NCI-H2196 (cell line): ENCODE measurements around the gene FAM171A2.
A peak's percentile ranks its signal among the peaks of the same experiment; 100 is the strongest.

ENCODE experiments used
- DNase-seq: peaks from one replicate; lab custom pipeline; 2025; ENCODE audit not compliant: unreplicated experiment; lab: John Stamatoyannopoulos, UW

FAM171A2 gene

GRCh38 chr17:44361292-44362260 lies 2.1 kb downstream of the FAM171A2 start:
- no peak for DNase-seq

- peak; percentile 17 for DNase-seq
These were observed 2.8 kb downstream of the FAM171A2 start for GRCh38 chr17:44360826-44361225.

- DNase-seq = no peak
These were observed 3.5 kb downstream of the FAM171A2 start for GRCh38 chr17:44360144-44360533.

DNA sequence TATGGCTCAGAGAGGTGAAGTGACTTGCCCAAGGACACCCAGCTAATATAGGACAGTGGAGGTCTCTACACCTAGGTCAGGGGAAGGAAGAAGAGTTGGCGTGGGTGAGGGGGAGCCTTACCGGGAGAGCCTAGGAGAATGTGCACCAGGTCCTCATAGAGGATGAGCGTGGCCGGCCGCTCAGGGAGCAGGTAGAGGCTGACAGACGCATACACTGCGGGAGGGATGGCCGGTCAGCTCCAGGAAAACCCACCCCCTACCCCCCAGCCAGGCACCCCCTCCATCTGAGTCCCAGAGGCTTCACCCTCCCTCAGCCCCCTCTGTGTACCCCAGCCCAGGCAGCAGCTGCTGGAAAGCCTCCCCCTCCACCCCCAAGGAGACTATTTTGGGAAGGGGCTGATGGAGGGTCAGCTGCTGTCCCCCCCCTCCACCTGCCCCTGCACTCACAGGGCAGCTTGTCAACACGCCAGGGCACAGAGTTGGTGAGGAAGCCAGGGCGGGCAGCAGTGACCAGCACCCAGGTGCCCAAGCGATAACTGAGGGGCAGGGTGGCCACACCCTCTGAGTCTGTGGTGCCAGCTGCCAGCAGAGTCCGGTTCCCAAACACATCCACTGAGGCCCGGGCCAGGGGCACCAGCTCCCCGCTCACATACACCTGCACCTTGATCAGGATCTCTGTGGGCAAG lies 4.1 kb downstream of the FAM171A2 start:
- DNase-seq = no peak

DNA sequence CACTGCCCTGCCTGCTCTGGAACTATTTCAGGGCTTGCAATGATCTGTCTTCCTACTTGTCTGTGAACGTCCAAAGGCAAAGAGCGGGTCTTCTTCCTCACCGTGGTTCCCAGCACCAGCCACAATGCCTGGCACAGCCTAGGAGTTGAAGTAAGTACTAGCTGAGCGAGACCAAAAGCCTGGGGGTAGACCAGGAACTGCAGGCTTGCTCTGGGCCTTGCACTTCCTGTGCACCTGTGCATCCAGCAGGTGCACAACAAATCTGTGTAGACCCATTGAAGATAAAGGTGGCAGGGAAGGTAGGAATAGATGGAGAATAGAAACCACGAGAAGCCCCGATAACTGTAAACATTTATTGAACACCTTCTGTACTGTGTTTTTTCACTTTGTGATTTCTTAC lies 4.6 kb downstream of the FAM171A2 start:
- DNase-seq = no peak

DNA sequence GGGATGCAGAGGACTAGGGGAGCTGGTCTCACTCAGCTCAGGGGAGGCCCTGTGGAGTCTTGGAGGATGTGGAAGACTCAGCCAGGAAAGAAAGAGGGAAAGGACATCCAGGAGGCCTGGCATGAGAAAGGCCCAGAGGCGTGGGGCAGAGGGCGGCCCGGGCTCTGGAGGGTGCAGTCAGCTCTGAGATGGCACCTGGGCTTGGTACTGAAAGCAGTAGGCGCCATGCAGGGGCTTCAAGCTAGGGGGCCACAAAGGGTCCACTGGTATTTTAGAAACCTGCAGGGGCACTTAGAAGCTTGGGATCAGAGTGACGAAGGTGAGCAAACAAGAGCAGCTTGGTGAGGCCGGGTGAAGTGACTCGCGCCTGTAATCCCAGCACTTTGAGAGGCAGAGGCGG lies 5.6 kb downstream of the FAM171A2 start:
- DNase-seq = no peak

GRCh38 chr17:44356241-44356640 lies 7.4 kb downstream of the FAM171A2 start:
- no peak for DNase-seq

DNA sequence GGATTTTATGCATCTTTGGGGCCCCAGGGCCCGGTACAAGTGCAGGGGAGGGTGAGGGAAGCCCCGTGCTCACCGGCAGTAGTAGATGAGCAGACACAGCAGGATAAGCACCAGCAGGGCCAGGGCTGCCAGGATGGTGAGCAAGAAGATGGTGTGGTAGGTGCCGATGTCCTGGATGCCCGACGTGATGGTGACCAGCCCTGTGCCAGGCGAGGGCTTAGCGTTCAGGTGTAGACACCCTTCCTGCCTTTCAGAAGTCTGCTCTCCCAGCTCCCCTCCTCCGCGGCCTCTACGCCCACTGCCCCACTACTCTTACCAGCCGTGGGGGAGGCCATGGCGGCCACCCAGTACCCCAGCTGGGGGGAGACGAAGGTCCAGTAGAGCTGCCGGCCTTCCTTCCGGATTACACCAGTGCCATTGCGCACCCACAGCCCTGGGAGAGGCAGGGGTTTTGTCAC lies 8.0 kb downstream of the FAM171A2 start:
- no peak for DNase-seq

- no peak for DNase-seq
These were observed 8.8 kb downstream of the FAM171A2 start for GRCh38 chr17:44354582-44355561.

DNA sequence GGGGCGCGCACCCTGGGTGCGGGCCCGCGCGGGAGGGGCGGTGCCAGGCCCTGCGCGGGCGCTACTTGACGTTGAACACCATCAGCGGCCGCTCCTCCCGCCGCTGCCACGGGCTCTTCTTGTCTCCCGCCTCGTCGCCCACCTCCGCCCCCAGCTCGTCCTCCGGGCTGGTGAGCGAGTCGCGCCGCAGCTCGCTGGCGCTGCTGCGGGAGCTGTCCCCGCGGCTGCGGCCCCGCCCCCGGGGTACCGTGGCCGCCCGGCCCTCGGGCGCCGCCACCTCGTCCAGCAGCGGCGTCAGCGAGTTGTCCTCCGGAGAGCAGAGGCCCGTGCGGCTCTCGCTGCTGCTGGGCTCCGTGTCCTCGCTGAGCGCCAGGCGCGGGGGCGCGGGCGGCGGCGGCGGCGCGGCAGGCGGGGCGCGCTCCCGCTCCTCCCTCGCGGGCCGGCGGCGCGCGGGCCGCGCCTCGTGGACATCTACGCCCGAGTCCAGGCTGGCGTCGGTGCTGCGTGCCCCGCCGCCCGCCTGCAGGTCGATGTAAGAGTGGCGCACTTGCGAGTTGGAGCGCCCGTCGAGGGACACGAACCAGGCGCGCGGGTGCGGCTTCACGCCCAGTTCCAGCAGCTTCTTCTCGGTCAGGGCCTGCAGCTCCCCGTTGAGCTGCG lies 9.9 kb downstream of the FAM171A2 start:
- no peak for DNase-seq

DNA sequence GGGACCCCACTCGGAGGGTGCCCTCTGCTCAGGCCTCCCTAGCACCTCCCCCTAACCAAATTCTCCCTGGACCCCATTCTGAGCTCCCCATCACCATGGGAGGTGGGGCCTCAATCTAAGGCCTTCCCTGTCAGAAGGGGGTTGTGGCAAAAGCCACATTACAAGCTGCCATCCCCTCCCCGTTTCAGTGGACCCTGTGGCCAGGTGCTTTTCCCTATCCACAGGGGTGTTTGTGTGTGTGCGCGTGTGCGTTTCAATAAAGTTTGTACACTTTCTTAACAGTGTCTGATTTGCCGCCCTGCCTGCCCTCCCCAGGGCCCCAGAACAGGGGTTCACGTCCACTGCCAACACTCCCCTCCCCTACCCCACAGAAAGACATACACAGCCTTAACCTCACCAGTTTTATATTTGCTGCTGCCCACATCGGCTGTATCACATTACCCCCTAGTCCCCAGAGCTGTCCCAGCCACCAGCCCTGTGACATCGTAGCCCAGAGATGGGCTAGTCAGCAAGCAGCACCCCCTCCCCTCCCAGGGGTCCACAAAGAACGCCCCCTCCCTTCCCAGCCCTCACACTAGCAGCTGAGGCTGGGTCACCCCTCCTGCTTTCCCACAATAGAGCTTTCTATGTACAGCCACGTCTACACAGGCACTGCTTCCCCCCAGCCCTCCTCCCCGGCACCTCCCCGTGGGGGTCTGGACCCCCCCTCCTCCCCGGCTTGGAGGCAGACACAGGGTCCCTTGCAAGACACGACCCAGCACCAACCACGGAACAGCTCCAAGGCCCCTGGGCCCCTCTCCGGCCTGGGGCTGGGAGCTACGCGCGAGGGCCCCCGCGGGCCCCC lies 10.6 kb downstream of the FAM171A2 start:
- no peak for DNase-seq

- DNase-seq = no peak
These were observed 11.5 kb downstream of the FAM171A2 start for GRCh38 chr17:44351961-44352827.

DNA sequence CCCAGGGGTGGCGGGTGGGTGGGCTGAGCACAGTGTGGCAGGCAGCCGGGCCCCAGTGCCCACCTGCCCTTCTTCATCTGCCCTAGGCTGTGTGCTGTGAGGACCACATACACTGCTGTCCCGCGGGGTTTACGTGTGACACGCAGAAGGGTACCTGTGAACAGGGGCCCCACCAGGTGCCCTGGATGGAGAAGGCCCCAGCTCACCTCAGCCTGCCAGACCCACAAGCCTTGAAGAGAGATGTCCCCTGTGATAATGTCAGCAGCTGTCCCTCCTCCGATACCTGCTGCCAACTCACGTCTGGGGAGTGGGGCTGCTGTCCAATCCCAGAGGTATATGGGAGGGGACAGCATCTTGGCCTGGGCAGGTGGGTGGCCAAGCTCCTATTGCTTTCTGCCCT lies 12.2 kb downstream of the FAM171A2 start:
- DNase-seq = no peak

DNA sequence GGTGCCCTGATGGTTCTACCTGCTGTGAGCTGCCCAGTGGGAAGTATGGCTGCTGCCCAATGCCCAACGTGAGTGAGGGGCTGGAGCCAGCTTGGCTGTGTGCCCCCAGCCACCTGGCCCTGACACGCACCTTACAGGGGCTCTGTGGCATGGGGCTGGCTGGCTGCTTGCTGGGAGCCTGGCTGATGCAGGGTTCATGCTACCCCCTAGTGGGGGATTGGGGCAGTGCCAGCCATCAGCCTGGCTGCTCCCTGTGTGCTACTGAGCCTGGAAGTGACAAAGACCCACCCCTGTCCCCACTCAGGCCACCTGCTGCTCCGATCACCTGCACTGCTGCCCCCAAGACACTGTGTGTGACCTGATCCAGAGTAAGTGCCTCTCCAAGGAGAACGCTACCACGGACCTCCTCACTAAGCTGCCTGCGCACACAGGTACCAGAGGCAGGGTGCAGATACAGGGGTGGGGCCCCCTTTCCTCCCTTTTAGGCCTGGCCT lies 12.9 kb downstream of the FAM171A2 start:
- DNase-seq = peak; percentile 56

DNA sequence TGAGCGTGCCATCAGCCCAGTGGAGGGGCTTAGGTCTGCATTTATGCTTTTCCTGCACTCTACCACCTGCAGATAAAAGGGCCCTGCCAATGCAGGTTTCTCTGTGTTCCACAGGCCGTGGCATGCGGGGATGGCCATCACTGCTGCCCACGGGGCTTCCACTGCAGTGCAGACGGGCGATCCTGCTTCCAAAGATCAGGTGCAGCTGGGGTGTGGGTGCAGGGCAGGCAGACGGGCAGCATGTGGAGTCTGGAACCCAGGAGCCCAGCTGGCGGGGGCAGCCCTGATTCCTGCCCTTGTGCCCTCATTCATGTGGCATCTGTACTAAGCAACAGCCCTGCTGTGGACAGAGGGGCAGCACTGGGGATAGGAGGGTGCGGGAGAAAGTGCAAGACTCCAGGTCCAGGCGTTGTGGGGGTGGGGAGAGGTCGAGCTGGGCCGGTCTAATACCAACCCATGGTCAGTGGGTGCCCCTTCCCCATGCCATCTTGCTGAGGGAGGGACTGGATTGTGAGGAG lies 14.0 kb downstream of the FAM171A2 start:
- no peak for DNase-seq

DNA sequence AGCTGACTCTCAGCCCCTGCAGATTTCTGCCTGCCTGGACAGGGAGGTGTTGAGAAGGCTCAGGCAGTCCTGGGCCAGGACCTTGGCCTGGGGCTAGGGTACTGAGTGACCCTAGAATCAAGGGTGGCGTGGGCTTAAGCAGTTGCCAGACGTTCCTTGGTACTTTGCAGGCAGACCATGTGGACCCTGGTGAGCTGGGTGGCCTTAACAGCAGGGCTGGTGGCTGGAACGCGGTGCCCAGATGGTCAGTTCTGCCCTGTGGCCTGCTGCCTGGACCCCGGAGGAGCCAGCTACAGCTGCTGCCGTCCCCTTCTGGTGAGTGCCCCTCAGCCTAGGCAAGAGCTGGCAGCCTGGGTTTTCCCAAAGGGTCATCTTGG lies 14.7 kb downstream of the FAM171A2 start:
- DNase-seq = no peak

DNA sequence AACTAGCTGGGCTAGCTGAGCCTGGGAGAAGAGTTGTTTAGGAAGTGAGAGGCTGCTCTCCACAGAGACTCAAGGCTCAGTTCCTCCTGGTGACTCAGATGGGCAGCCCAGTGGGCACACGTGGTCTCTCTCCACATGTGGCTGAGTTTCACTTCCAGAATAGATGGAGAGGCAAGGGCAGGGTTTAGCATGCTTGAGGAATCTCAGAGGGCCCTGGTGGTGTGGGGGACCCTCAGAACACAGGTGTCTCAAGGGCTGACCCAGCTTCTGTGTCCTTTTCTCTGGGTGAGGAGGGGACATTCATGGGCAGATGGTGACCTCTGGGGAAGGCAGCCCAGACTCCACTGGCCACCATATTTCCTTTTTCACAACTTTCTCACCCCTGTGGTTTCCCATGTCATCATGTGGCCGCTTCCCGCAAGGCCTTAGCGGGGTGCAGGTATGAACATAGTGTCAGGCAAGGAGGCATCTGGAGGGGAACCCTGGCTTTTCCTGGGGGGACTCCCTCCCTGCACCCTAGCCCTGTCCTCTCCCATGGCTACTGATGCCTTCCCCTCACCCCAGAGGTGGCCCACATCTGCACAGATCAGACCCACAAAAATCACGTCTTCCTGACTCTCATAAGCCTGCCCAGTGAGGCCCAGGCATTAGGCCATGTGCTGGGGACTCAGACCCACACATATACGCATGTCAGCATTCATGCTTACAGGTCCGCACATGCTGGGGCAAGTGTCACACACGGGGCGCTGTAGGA lies 15.2 kb downstream of the FAM171A2 start:
- no peak for DNase-seq
